ENCODE measurements around the gene PTPRN2. TPM values are rescaled to one million over a fixed set of nuclear protein-coding genes. Genes with fewer than 3 reads are reported as not detected.

Gene PTPRN2
- total and polyA plus RNA-seq, 2 of the 13 experiments (the other 11 are each of a cell fraction or from before 2014, with no cell fraction given), result 2.5 to 24.2 TPM

- TF ChIP-seq ZNF777 (CRISPR knock-in tag; IDR thresholded peaks at IDR 0.05), result no peak
- no peak for TF ChIP-seq ZNF878 (CRISPR knock-in tag; IDR thresholded peaks at IDR 0.05)
These were observed 926.5 kb downstream of the PTPRN2 start (continued) for GRCh38 chr7:157660971-157661610.

GRCh38 chr7:157658851-157659412 is 928.7 kb downstream of the PTPRN2 start:
- 55% methylated on average over 26 of the region's 26 CpGs for WGBS (ENCODE audit: low lambda C conversion rate)
- no peak overlapping the region for H2AFZ ChIP-seq (ENCODE audit: low read length)
- no peak for FAIRE-seq
- in situ Hi-C loops (cut with HindIII; ENCODE audit: extremely low pct_ligation_motif_present, low pct_unique_long_range_greater_than_20kb), result no loop called here
- CTCF ChIA-PET (ENCODE audit: low intra/inter-chr PET ratio, low total read pairs), result no interaction called here
- peaks cover 14% of the 10 kb centered on the region; the same call in 1 of the 2 replicates for H4K20me1 ChIP-seq (ENCODE audit: insufficient read depth, low read length)
- ATAC-seq, result no peak
- H3K9me3 ChIP-seq (ENCODE audit: low read length), result no peaks in the 10 kb centered on the region
- no peak overlapping the region for H3K27ac ChIP-seq (ENCODE audit: extremely low read length, insufficient read depth, low read length)
- intact Hi-C loops (cut with micrococcal nuclease; ENCODE audit: unreplicated experiment), result no loop called here
- H3K9ac ChIP-seq (ENCODE audit: insufficient read depth, low read depth, low read length), result no peak overlapping the region
- H3K4me3 ChIP-seq (replicated peaks in 1 of 3; ENCODE audit: insufficient read depth in 1 of 3, low read depth in 2 of 3, low read length in 3 of 3), result no peak overlapping the region
- POLR2A ChIA-PET, result no interaction called here
- no peaks in the 10 kb centered on the region for H3K79me2 ChIP-seq (ENCODE audit: insufficient read depth, low read length)
- H3K27me3 ChIP-seq (ENCODE audit: control insufficient read depth in 1 of 2, insufficient read depth in 2 of 2, low read length in 2 of 2), result peaks cover 0 to 14% of the 10 kb centered on the region in 2 experiments; a peak in 3 of 5 replicates
- no peaks in the 10 kb centered on the region for H3K36me3 ChIP-seq (replicated peaks in 1 of 2; ENCODE audit: control insufficient read depth in 1 of 2, insufficient read depth in 2 of 2, low read length in 2 of 2)
- DNase-seq (ENCODE audit: low spot score), result no peak
- H3K4me2 ChIP-seq (ENCODE audit: low read depth, low read length), result no peak overlapping the region
- TF ChIP-seq TRIM22 (IDR thresholded peaks at IDR 0.05) (no peak), ZNF468 (CRISPR knock-in tag; IDR thresholded peaks at IDR 0.05) (no peak), ZNF746 (CRISPR knock-in tag; IDR thresholded peaks at IDR 0.05) (no peak), ELK4 (CRISPR knock-in tag; IDR thresholded peaks at IDR 0.05; ENCODE audit: borderline replicate concordance) (no peak), ISL2 (CRISPR knock-in tag; IDR thresholded peaks at IDR 0.05) (no peak), KLF9 (CRISPR knock-in tag; IDR thresholded peaks at IDR 0.05; ENCODE audit: low read depth) (no peak), ZNF230 (CRISPR knock-in tag; IDR thresholded peaks at IDR 0.05) (no peak)
- TF ChIP-seq, protein P1, sequence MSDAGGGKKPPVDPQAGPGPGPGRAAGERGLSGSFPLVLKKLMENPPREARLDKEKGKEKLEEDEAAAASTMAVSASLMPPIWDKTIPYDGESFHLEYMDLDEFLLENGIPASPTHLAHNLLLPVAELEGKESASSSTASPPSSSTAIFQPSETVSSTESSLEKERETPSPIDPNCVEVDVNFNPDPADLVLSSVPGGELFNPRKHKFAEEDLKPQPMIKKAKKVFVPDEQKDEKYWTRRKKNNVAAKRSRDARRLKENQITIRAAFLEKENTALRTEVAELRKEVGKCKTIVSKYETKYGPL (CRISPR knock-in tag; IDR thresholded peaks at IDR 0.05), result no peak
- TF ChIP-seq, protein P2, sequence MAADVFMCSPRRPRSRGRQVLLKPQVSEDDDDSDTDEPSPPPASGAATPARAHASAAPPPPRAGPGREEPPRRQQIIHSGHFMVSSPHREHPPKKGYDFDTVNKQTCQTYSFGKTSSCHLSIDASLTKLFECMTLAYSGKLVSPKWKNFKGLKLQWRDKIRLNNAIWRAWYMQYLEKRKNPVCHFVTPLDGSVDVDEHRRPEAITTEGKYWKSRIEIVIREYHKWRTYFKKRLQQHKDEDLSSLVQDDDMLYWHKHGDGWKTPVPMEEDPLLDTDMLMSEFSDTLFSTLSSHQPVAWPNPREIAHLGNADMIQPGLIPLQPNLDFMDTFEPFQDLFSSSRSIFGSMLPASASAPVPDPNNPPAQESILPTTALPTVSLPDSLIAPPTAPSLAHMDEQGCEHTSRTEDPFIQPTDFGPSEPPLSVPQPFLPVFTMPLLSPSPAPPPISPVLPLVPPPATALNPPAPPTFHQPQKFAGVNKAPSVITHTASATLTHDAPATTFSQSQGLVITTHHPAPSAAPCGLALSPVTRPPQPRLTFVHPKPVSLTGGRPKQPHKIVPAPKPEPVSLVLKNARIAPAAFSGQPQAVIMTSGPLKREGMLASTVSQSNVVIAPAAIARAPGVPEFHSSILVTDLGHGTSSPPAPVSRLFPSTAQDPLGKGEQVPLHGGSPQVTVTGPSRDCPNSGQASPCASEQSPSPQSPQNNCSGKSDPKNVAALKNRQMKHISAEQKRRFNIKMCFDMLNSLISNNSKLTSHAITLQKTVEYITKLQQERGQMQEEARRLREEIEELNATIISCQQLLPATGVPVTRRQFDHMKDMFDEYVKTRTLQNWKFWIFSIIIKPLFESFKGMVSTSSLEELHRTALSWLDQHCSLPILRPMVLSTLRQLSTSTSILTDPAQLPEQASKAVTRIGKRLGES (CRISPR knock-in tag; IDR thresholded peaks at IDR 0.05; ENCODE audit: borderline replicate concordance), result no peak
- no TSS peak for BruUV-seq (replicated peaks)
- H3K4me1 ChIP-seq (ENCODE audit: insufficient read depth, low read length), result no peaks in the 10 kb centered on the region
